Hematopoietic multipotent progenitor cell treated with erythropoietin and hydrocortisone succinate and interleukin-3 and kit ligand, for 4 days (in vitro differentiated cells): ENCODE results near the gene GJC2.
"Not testable (repeated sequence)": the region's sequence is repeated elsewhere in the genome, so short reads cannot be mapped to it uniquely, and the experiment has no call there.

ENCODE experiments used
- DNase-seq: peaks from one replicate; pipeline ENCODE4 v3.0.0-alpha.2; 2015

Gene GJC2

DNA sequence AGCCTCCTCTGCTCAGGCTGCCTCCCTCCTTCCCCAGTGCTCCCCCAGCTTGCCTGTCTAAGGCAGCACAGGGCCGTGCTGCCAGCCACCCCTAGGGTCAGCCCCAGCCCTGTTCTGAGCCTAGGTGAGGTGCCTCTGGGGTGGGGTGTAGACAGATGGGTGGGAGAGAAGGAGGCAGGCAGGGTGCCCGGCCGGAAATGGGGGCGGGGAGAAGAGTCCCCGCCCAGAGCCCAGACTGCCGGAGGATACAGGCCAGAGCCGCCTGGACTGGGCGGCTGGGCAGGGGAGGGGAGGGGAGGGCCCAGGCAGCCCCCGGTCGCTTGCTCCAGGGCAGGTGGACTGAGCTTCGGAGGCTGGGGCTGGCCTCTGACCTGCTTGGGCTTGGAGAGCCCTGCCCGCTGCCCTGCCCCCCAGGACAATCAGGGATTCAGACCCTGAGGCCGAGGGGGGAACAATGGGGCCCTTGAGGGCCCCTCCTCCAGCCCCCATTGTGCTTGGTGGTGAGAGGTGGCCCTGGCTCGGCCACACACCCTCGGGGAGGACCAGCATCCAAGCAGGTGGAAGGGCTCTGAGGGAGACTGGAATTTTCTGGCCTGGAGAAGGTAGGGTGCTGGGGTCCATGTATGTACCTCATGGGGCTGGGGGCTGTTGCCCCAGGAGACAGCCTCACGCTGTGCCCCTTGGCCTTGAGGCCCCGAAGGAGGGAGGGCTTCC, at the start of gene GJC2:
GJC2 (plus strand) TSS at position 525 of the 714 bp plus-strand sequence. CDS start 7,829 bp downstream, outside the sequence.
- no peak for DNase-seq

DNA sequence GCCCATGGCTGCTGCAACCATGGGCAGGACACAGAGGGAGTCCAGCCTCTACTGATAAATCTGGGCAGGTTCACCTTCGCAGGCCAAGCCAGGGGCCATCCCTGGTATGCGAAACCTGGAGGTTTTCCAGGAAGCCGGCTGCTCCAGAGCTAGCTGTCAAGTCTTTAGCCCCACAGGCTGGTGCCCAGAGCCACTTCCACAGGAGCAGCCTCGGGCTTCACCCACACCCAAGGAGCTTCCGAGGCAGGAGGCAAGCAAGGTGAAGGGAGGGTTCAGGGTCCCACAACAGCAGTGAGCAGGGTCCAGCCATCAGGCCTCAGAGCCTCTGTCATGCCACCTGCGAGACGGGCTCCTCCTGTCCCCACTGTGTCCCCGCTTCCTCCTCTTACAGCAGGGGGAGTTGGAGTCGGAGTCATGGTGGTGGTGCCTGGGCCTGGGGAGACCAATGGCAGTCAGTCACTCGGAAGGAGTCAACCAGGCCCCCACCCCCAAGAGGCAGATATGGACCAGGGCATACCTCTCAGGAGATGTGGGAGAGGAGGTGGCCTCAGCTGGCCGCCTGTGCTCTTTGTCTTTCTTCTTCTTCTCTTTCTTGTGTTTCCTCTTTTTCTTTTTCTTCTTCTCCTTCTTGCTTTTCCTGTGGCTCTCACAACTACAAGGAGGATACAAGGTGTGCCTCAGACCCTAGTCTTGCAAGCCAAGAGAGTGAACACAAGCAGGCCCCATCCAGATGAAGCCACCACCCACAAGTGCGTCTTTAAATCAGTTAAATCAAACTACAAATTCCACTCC, 48.7 kb upstream of the GJC2 start:
- DNase-seq = no peak

DNA sequence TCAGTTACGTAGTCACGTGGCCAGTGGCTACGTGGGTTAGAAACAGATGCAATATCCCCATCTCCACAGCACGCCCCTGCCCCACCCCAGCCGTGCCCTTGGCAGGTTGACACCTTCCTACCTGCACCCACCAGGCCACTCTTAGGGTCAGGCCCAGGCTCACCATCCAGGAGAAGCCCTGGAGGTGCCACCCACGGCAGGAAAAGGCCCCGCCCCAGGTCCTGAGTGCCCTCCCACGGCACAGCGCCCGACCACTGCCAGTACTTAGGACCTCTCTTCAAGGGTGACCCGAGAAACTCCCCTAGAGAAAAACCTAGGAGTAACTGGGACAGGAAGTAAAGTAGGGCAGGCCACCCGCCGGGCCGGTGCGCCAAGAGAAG, 48.1 kb upstream of the GJC2 start:
- DNase-seq = no peak

DNA sequence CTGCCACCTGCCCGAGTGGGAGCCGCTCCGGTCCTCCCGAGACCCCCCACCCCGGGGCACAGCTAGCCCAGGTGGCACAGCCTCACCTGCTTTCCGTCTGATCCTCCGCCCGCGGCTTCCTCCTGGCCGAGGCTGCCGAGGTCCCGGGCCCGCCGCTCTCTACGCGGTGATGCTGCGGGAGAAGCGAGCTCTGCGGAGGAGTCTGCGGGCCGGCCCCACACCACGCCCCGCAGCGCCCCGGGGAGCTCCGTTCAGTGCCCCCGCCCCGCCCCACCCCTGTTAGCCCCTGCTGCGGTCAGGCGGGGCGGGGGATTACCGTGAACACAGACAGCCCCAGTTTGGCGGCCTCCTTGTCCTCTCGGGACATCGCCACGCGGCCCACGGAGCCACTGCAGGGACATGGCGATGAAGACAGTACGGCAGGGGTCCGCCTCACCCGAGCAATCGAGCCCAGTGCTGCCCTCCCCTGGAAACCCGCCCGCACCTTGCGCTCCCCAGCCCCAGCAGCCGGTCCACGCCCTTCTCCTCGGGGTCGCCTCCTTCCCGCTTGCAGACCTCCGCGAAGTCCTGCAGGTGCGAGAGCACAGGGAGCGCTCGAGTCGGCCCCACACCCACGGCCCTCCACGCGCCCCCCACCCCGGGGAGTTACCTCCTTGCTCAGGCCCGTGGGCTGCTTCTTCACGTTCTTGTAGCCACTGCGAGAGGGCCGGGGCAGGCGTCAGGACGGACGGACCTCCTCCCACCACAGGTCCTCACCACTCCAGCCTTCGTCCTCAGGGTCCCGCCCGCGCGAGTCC, 47.5 kb upstream of the GJC2 start:
- peak; percentile 83 for DNase-seq

DNA sequence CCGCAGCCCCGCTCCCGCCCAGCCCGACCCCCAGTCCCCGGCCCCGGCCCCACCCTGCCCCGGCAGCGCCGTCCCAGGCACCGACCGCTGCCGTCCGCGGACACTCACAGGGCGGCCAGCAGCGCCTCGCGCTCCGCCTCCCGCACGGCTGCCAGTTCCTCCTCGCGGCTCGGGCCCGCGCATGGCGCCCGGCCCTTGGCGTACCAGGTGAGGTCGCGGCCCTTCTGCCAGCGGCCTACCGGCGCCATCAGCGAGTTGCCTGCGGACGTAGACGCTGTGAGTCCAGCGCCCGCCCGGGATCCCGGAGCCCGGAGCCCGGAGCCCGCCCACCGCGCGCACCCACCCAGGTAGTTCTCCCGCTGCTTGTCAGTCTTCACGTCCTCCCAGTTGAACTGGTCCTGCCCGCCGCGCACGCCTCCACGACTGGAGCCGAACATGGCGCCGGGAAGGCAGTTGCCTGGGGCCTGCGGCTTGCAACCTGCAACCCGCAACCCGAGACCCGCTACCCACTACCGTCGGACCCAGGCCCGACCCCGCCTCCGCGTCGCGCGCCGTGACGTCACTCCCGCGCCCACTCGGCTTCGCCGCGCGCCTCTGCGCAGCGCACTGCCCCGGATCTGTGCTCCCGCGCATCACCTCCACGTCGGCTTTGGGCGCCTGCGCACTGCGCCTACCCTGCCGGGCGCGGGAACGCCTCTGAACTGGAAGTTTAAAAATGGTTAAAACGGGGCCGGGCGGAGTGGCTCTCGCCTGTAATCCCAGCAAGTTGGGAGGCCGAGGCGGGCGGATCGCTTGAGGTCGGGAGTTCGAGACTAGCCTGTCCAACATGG, 46.7 kb upstream of the GJC2 start, which contains the start of gene C1orf35:
C1orf35 (minus strand) TSS at position 535 of the 830 bp plus-strand sequence; CDS start at position 437, 98 bp downstream.
- peak; percentile 98 for DNase-seq

DNA sequence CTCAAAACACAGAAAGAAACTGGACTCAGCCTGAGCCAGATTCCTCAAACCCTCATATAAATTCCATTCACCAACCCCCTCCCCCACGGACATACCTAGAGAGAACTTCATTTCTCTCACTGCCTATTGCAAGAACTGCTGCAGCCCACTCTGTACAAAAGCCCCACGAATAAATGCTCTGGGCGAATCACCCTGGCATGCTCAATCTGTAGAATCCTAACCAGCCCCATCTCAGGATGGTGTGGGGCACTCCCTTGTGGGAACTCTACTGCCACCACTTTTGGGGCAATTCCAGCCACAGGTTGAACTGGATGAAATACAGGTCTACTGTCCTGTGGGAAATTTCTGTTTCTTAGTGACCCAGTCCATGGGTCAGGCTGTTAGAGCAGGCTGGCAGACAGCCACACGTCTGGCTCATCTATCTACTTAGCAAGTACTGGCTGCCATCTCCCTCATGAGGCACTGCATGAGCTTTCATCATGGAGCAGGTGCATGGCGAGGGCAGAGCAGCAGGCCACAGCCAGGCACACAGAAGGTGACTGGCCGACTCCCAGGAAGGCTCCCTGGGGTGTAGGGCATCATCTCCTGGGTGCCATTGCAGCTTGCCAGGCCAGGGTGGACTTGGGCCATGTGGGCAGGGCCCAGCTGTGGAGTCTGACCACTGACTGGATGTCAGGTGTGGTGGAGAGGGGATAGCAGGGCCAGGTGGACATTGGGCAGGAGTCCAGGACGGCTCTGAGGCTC, 45.0 kb upstream of the GJC2 start:
- DNase-seq = no peak

DNA sequence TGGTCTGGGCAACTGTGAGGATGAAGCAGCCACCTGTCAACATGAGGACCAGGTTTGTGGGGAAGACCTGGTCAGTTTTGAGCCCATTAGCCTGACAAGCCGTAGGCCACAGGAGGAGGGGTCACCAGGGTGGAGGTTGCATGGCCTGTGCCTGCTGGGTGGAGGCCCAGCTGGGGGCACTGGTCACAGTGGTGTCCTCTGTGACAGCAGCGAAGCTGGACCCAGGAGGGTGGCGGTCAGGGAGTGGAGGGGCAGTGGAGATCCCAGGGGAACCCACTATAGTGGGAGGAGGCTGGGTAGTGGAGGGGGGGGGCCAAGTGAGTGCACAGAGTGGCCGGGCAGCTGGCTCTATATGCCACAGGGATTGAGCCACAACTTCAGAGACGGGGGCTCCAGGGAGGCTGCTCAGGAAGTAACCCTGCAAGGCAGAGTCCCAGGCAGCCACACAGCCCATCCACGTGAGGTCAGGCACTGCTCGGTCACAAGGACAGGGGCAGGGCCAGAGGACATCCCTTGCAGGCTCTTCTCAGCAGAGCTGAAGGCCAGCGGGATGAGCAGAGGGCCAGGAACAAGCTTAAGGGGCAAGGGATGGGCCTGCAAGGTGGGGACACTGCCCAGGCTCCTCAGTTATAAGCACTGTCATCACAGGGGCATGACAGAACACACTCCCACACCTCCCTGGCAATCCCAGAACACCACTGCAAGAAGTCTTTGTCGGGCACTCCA, 44.3 kb upstream of the GJC2 start:
- no peak for DNase-seq

DNA sequence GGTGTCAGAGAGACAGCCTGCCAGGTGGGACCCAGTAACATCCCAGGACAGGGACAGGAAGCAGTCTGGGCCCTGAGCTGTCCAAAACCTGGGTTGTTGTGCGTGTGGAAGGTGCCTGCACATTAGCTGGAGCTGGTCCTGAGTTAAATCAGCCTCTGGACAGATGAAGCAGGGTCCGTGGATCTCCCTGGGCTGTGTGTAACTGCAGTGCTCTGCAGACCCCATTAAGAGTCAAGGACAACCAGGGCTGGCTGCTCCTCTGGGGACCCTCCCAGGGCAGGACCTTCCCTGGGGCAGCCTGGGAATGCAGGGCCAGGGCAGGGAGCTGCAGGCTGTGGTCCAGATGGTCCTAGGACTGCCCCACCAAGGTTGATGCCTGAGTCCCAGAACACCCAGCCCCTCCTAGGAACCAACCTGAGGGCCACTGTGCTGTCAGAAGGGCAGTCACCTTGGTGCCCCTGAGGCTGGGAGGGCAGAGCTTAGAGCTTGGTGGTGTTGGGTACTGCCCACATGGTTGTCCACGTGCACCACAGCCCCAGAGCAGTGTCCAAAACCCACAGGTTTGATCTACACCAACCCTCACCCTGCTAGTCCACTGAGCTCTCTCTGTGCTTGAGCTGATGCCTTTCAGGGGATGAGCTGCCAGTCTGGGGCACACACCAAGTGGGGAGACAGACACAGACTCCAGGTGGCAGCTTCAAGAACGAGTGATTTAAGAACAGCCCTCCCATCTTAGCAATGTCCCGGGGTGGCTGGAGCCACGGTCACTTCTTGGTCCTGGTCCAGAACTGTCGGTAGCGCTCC, 43.5 kb upstream of the GJC2 start:
- no peak for DNase-seq

DNA sequence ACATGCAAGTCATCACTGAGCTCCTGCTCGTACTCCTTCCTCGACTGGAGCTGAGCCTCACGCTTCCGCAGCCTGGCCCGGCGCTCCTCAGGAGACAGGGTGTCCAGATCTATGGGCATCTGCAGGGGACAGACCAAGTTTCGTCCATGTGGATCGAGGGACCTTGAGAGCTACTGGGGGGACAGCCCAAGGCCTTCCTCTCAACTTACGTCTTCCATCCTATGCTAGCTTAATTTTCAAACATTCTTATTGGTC, 43.0 kb upstream of the GJC2 start:
- DNase-seq = no peak

DNA sequence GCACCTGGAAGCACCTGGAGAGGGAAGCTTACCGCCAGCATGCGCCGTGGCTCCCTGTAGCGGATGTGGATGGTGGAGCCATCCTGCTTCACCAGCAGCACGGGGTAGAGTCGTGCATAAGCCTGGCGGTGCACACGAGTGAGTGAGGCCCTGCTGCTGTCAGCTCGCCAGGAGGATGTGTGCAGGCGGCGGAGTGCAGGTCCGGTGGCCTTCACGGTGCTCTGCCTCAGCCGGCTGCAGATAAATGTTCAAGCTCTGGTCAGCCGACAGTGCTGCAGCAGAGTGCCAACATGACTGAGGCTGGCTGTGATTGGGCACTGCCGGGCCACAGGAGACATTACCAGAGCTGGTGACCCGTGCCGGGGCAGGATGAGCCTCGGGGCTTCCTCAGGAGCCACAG, 42.1 kb upstream of the GJC2 start:
- no peak for DNase-seq

DNA sequence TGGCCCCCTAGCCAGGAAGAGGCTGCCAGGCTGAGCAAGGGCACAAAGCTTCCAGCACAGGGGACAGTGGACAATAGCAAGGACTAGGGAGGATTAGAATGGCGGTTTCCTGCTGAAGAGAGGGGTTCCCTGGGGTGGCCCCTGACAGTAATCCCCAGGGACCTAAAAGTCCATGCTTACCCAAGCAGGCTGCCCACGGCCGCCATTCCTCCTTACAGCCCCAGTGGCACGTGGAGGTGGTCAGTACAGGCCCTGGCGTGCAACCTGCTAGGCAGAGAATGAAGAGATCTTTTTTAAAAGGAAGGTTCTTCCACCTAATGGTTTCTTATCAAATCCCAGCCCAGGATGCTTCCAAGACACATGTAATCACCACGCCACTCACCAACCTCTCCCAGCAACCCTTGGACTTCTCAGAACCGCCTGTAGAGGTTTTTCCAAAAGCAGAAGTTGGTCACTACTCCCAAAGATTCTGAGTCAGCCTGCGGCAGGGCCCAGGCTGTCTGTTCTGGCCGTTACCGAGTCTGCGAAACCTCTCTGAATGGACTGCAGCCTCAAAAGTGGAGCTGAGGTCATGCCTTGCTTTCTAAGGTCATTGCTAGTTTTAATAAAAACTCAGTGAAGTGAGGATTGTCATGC, 41.6 kb upstream of the GJC2 start:
- no peak for DNase-seq

DNA sequence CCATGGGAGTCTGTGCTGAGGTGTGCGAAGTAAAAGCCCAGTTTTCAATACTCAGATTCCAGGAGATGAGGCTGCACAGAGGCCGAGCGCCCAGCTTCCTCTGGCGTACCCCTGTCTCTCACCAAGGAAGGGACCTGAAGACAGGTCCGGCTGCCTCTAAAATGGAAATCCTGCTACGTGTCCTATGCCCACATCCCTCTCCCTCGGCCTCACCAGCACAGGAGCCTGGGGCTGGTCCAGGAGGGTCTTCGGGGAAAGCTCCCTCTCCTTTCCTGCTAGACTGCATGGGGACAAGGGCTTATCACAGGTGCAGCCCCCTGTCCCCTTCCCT, 41.0 kb upstream of the GJC2 start:
- DNase-seq = no peak

DNA sequence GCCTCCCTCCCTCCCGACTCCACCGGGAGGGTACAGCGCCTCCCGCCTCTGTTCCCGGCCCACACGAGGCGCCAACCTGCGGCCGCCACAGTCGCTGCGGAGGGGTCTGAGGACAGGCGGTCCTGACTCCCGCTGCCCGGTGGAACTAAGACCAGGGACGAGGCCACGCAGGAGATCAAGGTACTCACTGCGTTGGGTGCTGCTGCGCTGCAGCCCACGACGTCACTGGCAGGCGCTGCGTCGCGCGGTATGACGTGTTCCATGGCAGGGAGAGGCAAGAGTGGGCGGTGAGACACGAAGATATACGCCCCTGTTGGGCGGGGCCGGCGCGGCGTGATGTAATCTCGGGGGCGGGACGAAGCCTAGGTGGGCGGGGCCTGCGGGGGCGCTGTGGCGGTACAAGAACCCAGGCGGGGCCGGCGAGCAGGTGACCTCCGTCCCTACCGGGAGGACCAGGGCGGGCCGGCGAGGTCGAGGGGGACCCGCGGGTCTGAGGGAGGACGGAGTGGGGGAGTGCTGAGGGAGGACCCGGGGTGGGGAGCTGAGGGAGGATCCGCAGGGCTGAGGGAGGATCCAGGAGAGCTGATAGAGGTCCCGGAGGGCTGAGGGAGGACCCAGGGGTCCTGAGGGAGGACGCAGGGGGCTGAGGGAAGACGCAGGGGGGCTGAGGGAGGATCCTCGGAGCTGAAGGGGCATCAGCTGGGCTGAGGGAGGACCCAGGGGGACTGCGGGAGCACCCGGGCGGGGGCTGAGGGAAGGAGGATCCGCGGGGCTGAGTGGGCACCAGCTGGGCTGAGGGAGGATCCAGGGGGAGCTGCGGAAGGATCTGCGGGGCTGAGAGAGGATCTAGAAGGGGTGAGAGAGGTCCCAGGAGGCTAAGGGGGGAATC, 40.4 kb upstream of the GJC2 start, which contains the start of gene MRPL55:
MRPL55 (minus strand) TSS at position 227 of the 889 bp plus-strand sequence. CDS start 1,039 bp downstream, outside the sequence.
- DNase-seq = peak; percentile 98

DNA sequence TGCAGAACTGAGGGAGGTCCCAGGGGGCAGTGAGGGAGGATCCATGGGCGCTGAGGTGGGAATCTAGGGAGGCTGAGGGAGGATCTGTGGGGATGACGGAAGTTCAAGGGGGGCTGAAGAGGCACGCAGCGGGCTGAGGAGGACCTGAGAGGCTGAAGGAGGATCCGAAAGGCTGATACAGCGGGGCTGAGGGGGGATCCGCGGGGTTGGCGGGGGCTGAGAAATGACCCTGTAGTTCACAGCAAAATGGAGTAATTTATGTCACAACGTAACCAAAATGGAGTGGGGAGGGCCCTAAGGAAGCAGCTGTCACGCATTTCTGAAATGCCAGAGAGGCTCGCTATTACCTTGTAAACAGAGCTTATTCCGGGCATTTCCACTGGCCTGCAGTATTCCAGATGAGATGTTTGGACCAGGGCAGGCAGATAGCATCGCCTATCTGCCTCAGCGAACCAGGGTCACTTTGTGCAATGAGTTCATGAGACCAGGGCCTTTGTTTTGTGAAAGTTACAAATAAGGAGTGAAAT, 39.7 kb upstream of the GJC2 start:
- no peak for DNase-seq

DNA sequence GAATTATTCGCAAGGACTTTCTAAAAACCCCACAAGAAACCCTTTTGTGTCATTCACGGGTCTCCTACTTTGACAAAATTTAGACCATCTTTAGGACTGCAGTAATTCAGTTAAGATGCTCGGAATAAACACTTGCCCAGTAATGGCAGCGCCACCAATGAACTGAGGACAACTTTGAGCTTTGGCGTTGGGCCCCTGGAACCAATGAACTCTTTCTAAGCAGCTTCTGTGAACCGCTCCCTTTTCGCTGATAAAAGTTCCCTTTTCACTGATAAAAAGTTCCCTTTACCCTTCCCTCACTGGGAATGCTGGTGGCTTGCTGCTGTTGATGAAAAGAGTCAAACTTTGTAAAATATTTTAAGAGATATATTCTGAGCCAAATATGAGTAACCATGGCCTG, 39.2 kb upstream of the GJC2 start:
- DNase-seq = no peak

DNA sequence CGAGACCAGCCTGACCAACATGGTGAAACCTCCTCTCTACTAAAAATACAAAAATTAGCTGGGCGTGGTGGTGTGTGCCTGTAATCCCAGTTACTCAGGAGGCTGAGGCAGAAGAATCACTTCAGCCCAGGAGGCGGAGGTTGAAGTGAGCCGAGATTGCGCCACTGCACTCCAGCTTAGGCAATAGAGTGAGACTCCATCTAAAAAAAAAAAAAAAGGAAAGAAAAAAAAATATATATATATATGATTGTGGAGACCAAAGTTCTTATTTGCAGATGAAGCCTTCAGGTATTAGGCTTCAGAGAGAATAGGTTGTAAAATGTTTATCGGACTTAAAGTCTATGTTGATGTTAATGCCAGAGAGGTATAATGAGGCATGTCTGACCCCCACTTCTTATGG, 38.4 kb upstream of the GJC2 start:
- not testable (repeated sequence) for DNase-seq

DNA sequence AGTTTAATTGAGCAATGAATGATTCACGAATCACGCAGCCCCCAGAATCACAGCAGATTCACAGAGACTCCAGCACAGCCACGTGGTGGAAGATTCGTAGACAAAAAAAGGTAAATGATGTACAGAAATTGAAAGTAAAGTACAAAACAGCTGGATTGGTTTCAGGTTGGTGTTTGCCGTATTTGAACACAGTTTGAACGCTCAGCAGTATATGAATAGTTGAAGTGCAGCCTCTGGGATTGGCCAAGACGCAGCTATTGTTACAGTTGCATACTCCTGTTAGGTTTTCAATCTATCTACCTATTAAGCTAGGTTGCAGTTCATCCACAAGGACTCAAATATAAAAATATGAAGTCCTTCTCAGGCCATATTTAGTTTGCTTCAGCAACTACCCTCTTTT, 37.6 kb upstream of the GJC2 start:
- DNase-seq = no peak

DNA sequence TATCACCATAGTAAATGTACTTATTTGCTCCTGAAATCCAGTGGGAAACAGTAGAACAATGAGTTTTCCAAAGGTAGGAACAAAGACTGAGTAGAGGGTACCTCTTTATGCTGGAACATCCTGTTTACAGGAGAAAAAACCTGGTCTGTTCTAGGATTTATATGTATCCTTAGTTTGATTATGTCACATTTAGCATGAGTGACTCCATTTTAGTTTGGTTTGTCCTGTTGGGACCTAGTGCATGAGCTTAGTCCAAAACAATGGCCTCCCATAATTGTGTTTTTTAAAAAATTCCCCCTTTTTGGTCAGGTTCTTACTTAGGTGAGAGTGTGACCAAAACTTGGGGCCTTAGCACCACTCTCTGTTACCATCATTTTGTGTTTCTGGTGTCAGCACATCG, 37.1 kb upstream of the GJC2 start:
- DNase-seq = no peak

DNA sequence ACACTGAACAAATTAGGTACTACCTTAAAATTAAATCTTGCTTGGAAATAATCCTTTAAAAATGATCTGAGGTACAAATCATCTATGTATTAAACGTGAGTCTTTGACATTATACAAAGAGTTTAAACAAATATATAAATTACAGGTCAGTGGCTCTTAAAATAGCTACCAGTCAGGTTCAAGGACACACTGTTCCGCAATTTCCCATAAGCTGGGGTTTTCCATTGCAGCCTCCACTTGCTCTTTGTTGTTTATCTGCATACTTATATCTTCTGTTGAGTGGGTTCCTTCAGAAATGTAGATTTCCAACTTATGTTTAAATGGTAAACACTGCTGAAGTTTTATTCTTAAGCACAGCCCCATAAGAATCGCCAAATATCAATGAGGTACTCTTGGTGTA, 34.9 kb upstream of the GJC2 start:
- DNase-seq = no peak
